ENCODE results near the gene ETS2. TPM values are rescaled to one million over a fixed set of nuclear protein-coding genes. Genes with fewer than 3 reads are reported as not detected.

Gene ETS2
- total RNA-seq, 2 experiments from 2014 or later = 28.1 to 29.7 TPM

- H3K36me3 Mint-ChIP-seq (ENCODE audit: low read depth) = no peaks in the 10 kb centered on the region
- intact Hi-C loops (cut with micrococcal nuclease) = no loop called here
- ATAC-seq (no peak), DNase-seq (no peak)
- H3K27ac Mint-ChIP-seq = no peak overlapping the region
- H3K27me3 Mint-ChIP-seq = peaks cover 9% of the 10 kb centered on the region
- ChIA-PET CTCF (interaction anchor here (1.1 to 1.9 kb wide), 2 partner anchors 8 to 32 kb away, joined by 3 to 5 read pairs; no protein-coding TSS in a partner anchor), POLR2A (interaction anchor here (1.1 kb wide), 1 partner anchor 16 kb away, joined by 3 read pairs; no protein-coding TSS in a partner anchor)
- H3K4me3 Mint-ChIP-seq = no peak overlapping the region
- TF ChIP-seq CTCF (IDR thresholded peaks at IDR 0.05) = no peak
- peaks cover 57% of the 10 kb centered on the region for H3K4me1 Mint-ChIP-seq (ENCODE audit: low read depth)
- no peaks in the 10 kb centered on the region for H3K9me3 Mint-ChIP-seq
Observed at GRCh38 chr21:38771536-38771935, 34.2 kb upstream of the ETS2 start.

- peak overlapping the region; percentile 37 for H3K27ac Mint-ChIP-seq
- H3K9me3 Mint-ChIP-seq = peaks cover under 1% of the 10 kb centered on the region
- H3K36me3 Mint-ChIP-seq (ENCODE audit: low read depth) = no peaks in the 10 kb centered on the region
- DNase-seq (no peak), ATAC-seq (no peak)
- peaks cover 10% of the 10 kb centered on the region for H3K27me3 Mint-ChIP-seq
- TF ChIP-seq CTCF (IDR thresholded peaks at IDR 0.05) = no peak
- POLR2A ChIA-PET = no interaction called here
- H3K4me1 Mint-ChIP-seq (ENCODE audit: low read depth) = peaks cover 60% of the 10 kb centered on the region
- H3K4me3 Mint-ChIP-seq = no peak overlapping the region
- intact Hi-C loops (cut with micrococcal nuclease) = no loop called here
- CTCF ChIA-PET = interaction anchor here (1.1 kb wide), 1 partner anchor 31 kb away, joined by 3 read pairs; no protein-coding TSS in a partner anchor
Observed at GRCh38 chr21:38772646-38773045, 33.1 kb upstream of the ETS2 start.

- peak overlapping the region; percentile 53 for H3K27ac Mint-ChIP-seq
- intact Hi-C loops (cut with micrococcal nuclease) = no loop called here
- H3K36me3 Mint-ChIP-seq (ENCODE audit: low read depth) = peaks cover 6% of the 10 kb centered on the region
- H3K4me3 Mint-ChIP-seq = no peak overlapping the region
- peaks cover 8% of the 10 kb centered on the region for H3K9me3 Mint-ChIP-seq
- peak; percentile 19 for DNase-seq
- TF ChIP-seq CTCF (IDR thresholded peaks at IDR 0.05) = no peak
- ChIA-PET POLR2A (no interaction called here), CTCF (interaction anchor here (1.7 kb wide), 1 partner anchor 34 kb away, joined by 3 read pairs; no protein-coding TSS in a partner anchor)
- peaks cover 10% of the 10 kb centered on the region for H3K27me3 Mint-ChIP-seq
- peaks cover 60% of the 10 kb centered on the region for H3K4me1 Mint-ChIP-seq (ENCODE audit: low read depth)
- peak; percentile 19 for ATAC-seq
Observed at GRCh38 chr21:38773099-38774061, 32.3 kb upstream of the ETS2 start.

- H3K4me3 Mint-ChIP-seq = no peak overlapping the region
- intact Hi-C loops (cut with micrococcal nuclease) = no loop called here
- H3K27ac Mint-ChIP-seq = no peak overlapping the region
- ChIA-PET POLR2A (no interaction called here), CTCF (interaction anchor here (1.7 kb wide), 1 partner anchor 33 kb away, joined by 3 read pairs; no protein-coding TSS in a partner anchor)
- H3K4me1 Mint-ChIP-seq (ENCODE audit: low read depth) = peaks cover 54% of the 10 kb centered on the region
- TF ChIP-seq CTCF (IDR thresholded peaks at IDR 0.05) = no peak
- peaks cover 16% of the 10 kb centered on the region for H3K9me3 Mint-ChIP-seq
- H3K27me3 Mint-ChIP-seq = peaks cover 10% of the 10 kb centered on the region
- ATAC-seq (no peak), DNase-seq (no peak)
- peaks cover 13% of the 10 kb centered on the region for H3K36me3 Mint-ChIP-seq (ENCODE audit: low read depth)
Observed at GRCh38 chr21:38774152-38774551, 31.6 kb upstream of the ETS2 start.

All from activated CD8-positive, alpha-beta T cell treated with anti-CD3 and anti-CD28 coated beads for 36 hours (primary cell).